Psoas muscle (tissue), 8 donors: ENCODE measurements around the gene MACO1. TPM values are rescaled to one million over a fixed set of nuclear protein-coding genes. Genes with fewer than 3 reads are reported as not detected.

Source experiments
- ATAC-seq, 4 donors: fragments of 200-7000 bp; cut with Tn5 transposase; one replicate each; pipeline ENCODE4 v1.9.1; 2020; ENCODE audit warnings: moderate library complexity in 3 of 4, mild to moderate bottlenecking in 2 of 4
- DNase-seq, 2 donors: peaks; one replicate each; pipeline ENCODE4 v3.0.0-alpha.2; 2020
- H3K27ac ChIP-seq: fragments of 200-600 bp; one replicate; pipeline ENCODE4 v1.8.0; 2022
- H3K27me3 ChIP-seq, 3 donors: fragments of 200-600 bp in 1 of 3; one replicate each; pipeline versions ENCODE4 v1.6.1 to v1.8.0; 2013 to 2022; ENCODE audit warnings: low read length in 2 of 3, mild to moderate bottlenecking in 2 of 3, moderate library complexity in 1 of 3; ENCODE audit not compliant: insufficient read depth in 3 of 3
- H3K36me3 ChIP-seq, 2 donors: fragments of 200-600 bp in 1 of 2; one replicate each; pipeline versions ENCODE4 v1.6.1 to v1.8.0; 2013 to 2022; ENCODE audit warnings: low read depth in 1 of 2, mild to moderate bottlenecking in 1 of 2, moderate library complexity in 1 of 2; ENCODE audit not compliant: insufficient read depth in 1 of 2
- H3K4me1 ChIP-seq: fragments of 200-600 bp; one replicate; pipeline ENCODE4 v1.8.0; 2022
- H3K4me3 ChIP-seq: fragments of 200-600 bp; one replicate; pipeline ENCODE4 v1.8.0; 2022; ENCODE audit warnings: mild to moderate bottlenecking
- H3K9me3 ChIP-seq: fragments of 200-600 bp; one replicate; pipeline ENCODE4 v1.8.0; 2022
- CTCF ChIP-seq: fragments of 200-600 bp; IDR thresholded peaks from one replicate; pipeline ENCODE4 v1.8.0; 2022; ENCODE audit warnings: antibody characterized with exemption
- WGBS, 3 donors: extraction: QIAGEN DNeasy Blood & Tissue Kit; methylation state at CpG; one replicate each; pipeline versions ENCODE4 v1.1.6 to v1.1.7; 2013; 5-methylcytosine and 5-hydroxymethylcytosine counted together
- intact Hi-C, 2 donors: fragments of 100-400 bp; cut with DNase I; formaldehyde crosslinking; loops; one replicate each; pipeline versions ENCODE4 v1.11.0 to v1.14.2; 2022
- polyA plus RNA-seq, 3 donors: library from polyadenylated mRNA; stranded (reverse); fragments of 200-250 nt; gene quantifications; one replicate each; pipeline ENCODE4 v1.2.3, GENCODE V29; 2013
- total RNA-seq, 4 donors: library from RNA; stranded (reverse); fragmentation: NEBNext Ultra II Directional in 2 of 4; extraction: Animal tissue kit (Norgen Biotek cat#: 25700) in 2 of 4; gene quantifications; one replicate each; pipeline versions ENCODE4 v1.2.1 to v1.2.4, GENCODE V29; 2021 to 2023
- donor health status: healthy with polysubstance abuse.
- donor health status: DM: no; HTN: no; CAD: no; lungs with moderate emphysema.
- donor health status: Bipolar disorder and iron deficiency.
- donor health status: healthy.
- donor health status: DM: yes; HTN: yes; CAD: no.
- donor health status: DM: no; HTN: no; CAD: no.
- donor health status: DM: no; HTN: no; CAD: no.
- donor health status: DM: yes; HTN: yes; CAD: no.

The MACO1 gene
- total and polyA plus RNA-seq, 7 donors = 8.8 to 49.7 (median 31.1) TPM

DNA sequence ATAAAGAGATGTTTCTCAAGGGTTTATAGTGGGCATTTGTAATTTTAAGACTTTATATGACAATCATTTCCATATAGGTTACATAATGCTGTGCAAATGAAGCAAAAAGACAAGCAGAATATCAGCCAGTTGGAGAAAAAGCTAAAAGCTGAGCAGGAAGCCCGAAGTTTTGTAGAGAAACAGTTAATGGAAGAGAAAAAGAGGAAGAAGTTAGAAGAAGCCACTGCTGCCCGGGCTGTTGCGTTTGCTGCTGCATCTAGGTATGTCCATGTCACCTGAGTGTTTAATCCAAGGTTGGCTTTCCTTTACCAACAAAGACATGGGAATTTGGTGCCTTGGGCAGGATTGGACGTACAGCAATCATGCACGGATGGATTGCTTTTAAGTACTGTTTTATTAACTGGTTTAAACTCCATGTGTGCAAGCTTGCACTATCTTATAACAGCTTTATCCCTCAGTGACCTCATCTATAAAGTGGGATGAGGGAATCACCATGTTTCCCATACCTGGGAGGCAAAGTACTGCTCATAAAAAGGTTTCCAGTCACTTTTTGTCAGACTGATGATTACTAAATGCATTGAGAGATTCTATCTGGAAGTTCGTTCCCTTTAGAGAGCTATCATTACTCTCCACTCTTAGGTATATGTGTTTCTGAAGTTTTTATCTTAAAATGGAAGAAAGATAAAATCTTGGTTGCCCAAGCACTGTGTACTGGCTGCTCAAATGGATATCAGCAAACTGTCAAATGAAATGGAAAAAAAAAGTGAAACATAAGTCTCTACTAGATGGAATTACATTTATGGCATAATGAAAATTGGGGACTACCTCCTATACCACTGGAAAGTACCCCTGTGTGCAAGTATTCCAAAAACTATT lies 55.1 kb downstream of the MACO1 start:
- Histone ChIP-seq H3K4me3 (no peak overlapping the region), H3K27me3 (no peaks in the 10 kb centered on the region), H3K36me3 (peaks cover 3 to 58% of the 10 kb centered on the region in 2 donors), H3K9me3 (no peaks in the 10 kb centered on the region), H3K27ac (peak overlapping the region; percentile 70), H3K4me1 (peaks cover 32% of the 10 kb centered on the region)
- intact Hi-C loops = no loop called here
- no peak for TF ChIP-seq CTCF
- DNase-seq (no peak), ATAC-seq (no peak)
- 82 to 89% (median 83%) methylated on average over 6 of the region's 6 CpGs for WGBS, 3 donors

- Histone ChIP-seq H3K27me3 (no peaks in the 10 kb centered on the region), H3K4me1 (peaks cover 29% of the 10 kb centered on the region), H3K36me3 (peaks cover 5 to 66% of the 10 kb centered on the region in 2 donors), H3K9me3 (no peaks in the 10 kb centered on the region), H3K4me3 (no peak overlapping the region), H3K27ac (no peak overlapping the region)
- no peak for ATAC-seq
- no peak for DNase-seq
- intact Hi-C loops = no loop called here
- WGBS, 3 donors = 90 to 95% (median 91%) methylated on average over 1 of the region's 1 CpG
- no peak for TF ChIP-seq CTCF
Observed at GRCh38 chr1:25486602-25487001, 55.9 kb downstream of the MACO1 start.

GRCh38 chr1:25487628-25488027 lies 56.9 kb downstream of the MACO1 start:
- peak; percentile 45 for TF ChIP-seq CTCF
- no peak overlapping the region for H3K27ac ChIP-seq
- H3K4me3 ChIP-seq = no peak overlapping the region
- no peaks in the 10 kb centered on the region for H3K9me3 ChIP-seq
- peaks cover 22% of the 10 kb centered on the region for H3K4me1 ChIP-seq
- 96 to 100% (median 99%) methylated on average over 2 of the region's 2 CpGs for WGBS, 3 donors
- intact Hi-C loops = no loop called here
- peaks cover 5 to 77% of the 10 kb centered on the region in 2 donors for H3K36me3 ChIP-seq
- no peaks in the 10 kb centered on the region for H3K27me3 ChIP-seq
- no peak for DNase-seq
- ATAC-seq = no peak

- DNase-seq = no peak
- ATAC-seq = no peak
- Histone ChIP-seq H3K4me3 (no peak overlapping the region), H3K36me3 (peaks cover 9 to 98% of the 10 kb centered on the region in 2 donors), H3K4me1 (no peaks in the 10 kb centered on the region), H3K27me3 (no peaks in the 10 kb centered on the region), H3K27ac (no peak overlapping the region), H3K9me3 (no peaks in the 10 kb centered on the region)
- TF ChIP-seq CTCF = no peak
- intact Hi-C loops = no loop called here
- 68 to 77% (median 74%) methylated on average over 8 of the region's 8 CpGs for WGBS, 3 donors
Observed at GRCh38 chr1:25492323-25492722, 61.6 kb downstream of the MACO1 start.
